Measurements from ENCODE around the gene PSPC1. TPM values are rescaled to one million over a fixed set of nuclear protein-coding genes. Genes with fewer than 3 reads are reported as not detected.
"Not testable (repeated sequence)": the region's sequence is repeated elsewhere in the genome, so short reads cannot be mapped to it uniquely, and the experiment has no call there.

The PSPC1 gene
- total and polyA plus RNA-seq, 8 donors, result 19.2 to 256 (median 79.3) TPM

DNA sequence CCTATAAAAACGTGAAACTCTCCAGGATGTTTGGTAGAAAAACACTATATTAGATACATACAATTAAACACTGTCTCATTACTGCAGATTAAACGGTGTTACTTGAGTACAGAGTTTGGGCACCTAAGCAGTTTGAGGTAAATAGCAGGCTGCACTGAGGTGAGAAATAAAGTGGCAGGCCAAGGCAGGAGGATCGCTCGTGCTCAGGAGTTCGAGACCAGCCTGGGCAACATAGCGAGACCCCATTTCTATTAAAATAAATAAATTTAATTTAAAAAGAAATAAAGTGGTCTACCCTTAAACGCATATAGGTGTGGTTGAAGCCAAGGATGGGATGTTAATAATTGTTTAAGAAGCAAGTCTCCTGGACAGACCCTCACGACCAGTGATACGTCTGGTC is 1.2 kb downstream of the PSPC1 start:
- DNase-seq, result peak in 1 of 2 donors; percentile 10
- Histone ChIP-seq H3K4me1 (peaks cover 6 to 17% (median 13%) of the 10 kb centered on the region in 4 donors), H3K27me3 (no peaks in the 10 kb centered on the region), H3K27ac (peak overlapping the region in 4 of 5 donors; percentile 91 to 97 (median 96)), H3K36me3 (peaks cover 0 to 4% (median 0%) of the 10 kb centered on the region in 4 donors), H3K4me3 (peak overlapping the region; percentile 67 to 91 (median 84)), H3K9me3 (no peaks in the 10 kb centered on the region)
- TF ChIP-seq POLR2AphosphoS5 (IDR thresholded peaks at IDR 0.05) (no peak), POLR2A (IDR thresholded peaks at IDR 0.05) (no peak), EP300 (IDR thresholded peaks at IDR 0.05) (no peak)
- TF ChIP-seq, protein P1, sequence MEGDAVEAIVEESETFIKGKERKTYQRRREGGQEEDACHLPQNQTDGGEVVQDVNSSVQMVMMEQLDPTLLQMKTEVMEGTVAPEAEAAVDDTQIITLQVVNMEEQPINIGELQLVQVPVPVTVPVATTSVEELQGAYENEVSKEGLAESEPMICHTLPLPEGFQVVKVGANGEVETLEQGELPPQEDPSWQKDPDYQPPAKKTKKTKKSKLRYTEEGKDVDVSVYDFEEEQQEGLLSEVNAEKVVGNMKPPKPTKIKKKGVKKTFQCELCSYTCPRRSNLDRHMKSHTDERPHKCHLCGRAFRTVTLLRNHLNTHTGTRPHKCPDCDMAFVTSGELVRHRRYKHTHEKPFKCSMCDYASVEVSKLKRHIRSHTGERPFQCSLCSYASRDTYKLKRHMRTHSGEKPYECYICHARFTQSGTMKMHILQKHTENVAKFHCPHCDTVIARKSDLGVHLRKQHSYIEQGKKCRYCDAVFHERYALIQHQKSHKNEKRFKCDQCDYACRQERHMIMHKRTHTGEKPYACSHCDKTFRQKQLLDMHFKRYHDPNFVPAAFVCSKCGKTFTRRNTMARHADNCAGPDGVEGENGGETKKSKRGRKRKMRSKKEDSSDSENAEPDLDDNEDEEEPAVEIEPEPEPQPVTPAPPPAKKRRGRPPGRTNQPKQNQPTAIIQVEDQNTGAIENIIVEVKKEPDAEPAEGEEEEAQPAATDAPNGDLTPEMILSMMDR (IDR thresholded peaks at IDR 0.05), result no peak
- intact Hi-C loops (cut with DNase I; ENCODE audit: low total_unique reads), result loop anchor here (10.0 kb wide), 1 partner anchor 73 kb away; no protein-coding TSS in a partner anchor
- WGBS, 5 donors, result 7 to 9% (median 9%) methylated on average over 9 of the region's 9 CpGs

DNA sequence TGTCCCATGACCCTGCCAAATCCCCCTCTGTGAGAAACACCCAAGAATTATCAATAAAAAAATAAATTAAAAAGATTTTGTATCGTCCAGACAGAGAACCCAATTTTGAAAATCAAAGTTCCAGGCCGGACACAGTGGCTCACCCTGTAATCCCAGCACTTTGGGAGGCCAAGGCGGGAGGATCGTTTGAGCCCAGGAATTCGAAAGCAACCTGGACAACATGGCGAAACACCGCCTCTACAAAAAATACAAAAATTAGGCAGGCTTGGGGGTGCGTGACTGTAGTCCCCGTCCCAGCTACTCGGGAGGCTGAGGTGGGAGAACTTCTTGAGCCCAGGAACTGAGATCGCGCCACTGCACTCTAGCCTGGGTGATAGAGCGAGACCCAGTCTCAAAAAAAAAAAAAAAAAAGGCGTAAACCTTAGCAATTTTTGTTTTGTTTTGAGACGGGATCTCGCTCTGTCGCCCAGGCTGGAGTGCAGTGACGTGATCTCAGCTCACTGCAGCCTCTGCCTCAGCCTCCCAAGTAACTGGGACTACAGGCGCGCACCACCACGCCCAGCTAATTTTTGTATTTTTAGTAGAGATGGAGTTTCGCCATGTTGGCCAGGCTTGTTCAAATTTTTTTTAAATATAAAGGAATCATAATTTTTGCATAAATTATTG is 1.9 kb downstream of the PSPC1 start:
- peaks cover 6 to 23% (median 17%) of the 10 kb centered on the region in 4 donors for H3K4me1 ChIP-seq
- H3K9me3 ChIP-seq, H3K27me3 ChIP-seq, H3K27ac ChIP-seq, H3K36me3 ChIP-seq: not testable (repeated sequence)
- H3K4me3 ChIP-seq, result peak overlapping the region; percentile 67 to 91 (median 84)
- intact Hi-C loops (cut with DNase I; ENCODE audit: low total_unique reads), result loop anchor here (10.0 kb wide), 1 partner anchor 74 kb away; no protein-coding TSS in a partner anchor
- 87 to 90% (median 89%) methylated on average over 22 of the region's 22 CpGs for WGBS, 5 donors
- peak in 1 of 2 donors; percentile 3 for DNase-seq

DNA sequence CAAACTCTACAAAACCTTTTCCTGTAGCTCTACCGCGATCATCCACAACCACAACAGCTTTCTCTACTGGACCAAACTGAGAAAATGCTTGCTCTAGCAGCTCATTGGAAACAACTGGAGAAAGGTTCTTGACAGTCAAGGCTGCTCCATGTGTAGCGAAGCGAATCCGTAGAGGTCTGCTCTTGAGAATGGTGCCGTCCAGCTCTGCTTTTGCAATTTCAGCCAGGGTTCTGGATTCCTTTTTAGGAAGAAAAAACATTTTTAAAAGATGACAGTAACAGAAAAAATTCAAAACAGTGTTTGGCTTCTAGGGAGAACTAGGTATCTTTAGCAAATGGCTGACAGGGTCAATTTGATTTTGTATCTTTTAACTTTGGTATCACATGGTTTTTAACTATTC is 10.4 kb downstream of the PSPC1 start:
- Histone ChIP-seq H3K27ac (no peak overlapping the region), H3K36me3 (peaks cover 19 to 52% (median 43%) of the 10 kb centered on the region in 4 donors), H3K9me3 (no peaks in the 10 kb centered on the region), H3K4me1 (peaks cover 0 to 66% (median 25%) of the 10 kb centered on the region in 4 donors), H3K4me3 (no peak overlapping the region), H3K27me3 (no peaks in the 10 kb centered on the region)
- intact Hi-C loops (cut with DNase I; ENCODE audit: low total_unique reads), result no loop called here
- DNase-seq, result no peak
- WGBS, 5 donors, result 86 to 95% (median 93%) methylated on average over 6 of the region's 6 CpGs
- TF ChIP-seq POLR2A (IDR thresholded peaks at IDR 0.05) (no peak), POLR2AphosphoS5 (IDR thresholded peaks at IDR 0.05) (no peak), EP300 (IDR thresholded peaks at IDR 0.05) (no peak)
- TF ChIP-seq, protein P1 (IDR thresholded peaks at IDR 0.05), result no peak

DNA sequence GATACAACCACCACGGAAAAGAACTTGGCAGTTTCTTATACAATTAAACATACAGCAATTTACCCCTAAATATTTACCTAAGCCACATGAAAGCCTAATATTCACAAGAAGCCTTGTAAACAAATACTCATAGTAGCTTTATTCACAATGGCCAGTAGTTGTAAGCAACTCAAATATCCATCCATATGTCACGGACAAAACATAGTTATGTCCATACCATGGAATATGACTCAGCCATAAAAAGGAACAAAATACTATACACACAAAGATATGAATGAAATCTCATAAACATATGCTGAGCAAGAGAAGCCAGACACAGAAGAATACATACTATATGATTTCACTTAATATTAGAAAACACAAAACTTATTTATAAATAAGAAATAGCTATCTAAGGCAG is 12.9 kb downstream of the PSPC1 start:
- Histone ChIP-seq H3K27ac (no peak overlapping the region), H3K4me3 (no peak overlapping the region), H3K4me1 (peaks cover 0 to 65% (median 28%) of the 10 kb centered on the region in 4 donors), H3K36me3 (peaks cover 19 to 51% (median 44%) of the 10 kb centered on the region in 4 donors), H3K9me3 (no peaks in the 10 kb centered on the region), H3K27me3 (no peaks in the 10 kb centered on the region)
- no peak for DNase-seq
- intact Hi-C loops (cut with DNase I; ENCODE audit: low total_unique reads), result no loop called here
- TF ChIP-seq POLR2AphosphoS5 (IDR thresholded peaks at IDR 0.05), result no peak
- 69 to 80% (median 79%) methylated on average over 2 of the region's 2 CpGs for WGBS, 5 donors

DNA sequence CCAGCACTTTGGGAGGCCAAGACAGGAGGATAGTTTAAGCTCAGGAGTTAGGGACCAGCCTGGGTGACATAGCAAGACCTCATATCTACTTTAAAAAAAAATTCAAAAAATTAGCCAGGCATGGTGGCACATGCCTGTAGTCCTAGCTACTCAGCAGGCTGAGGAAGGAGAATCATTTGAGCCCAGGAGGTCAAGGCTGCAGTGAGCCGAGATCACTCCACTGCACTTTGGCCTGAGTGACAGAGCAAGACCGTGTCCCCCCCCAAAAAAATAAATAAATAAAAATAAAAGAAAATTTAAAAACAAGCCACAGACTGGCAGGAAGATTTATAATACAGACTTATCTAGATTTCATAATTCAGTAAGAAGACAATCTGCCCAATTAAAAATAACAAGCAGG is 14.8 kb downstream of the PSPC1 start:
- WGBS, 5 donors, result 83 to 97% (median 87%) methylated on average over 2 of the region's 2 CpGs
- no peak for TF ChIP-seq EP300 (IDR thresholded peaks at IDR 0.05)
- TF ChIP-seq, protein P1 (IDR thresholded peaks at IDR 0.05), result no peak
- TF ChIP-seq POLR2A (IDR thresholded peaks at IDR 0.05), result no peak
- no peak for TF ChIP-seq POLR2AphosphoS5 (IDR thresholded peaks at IDR 0.05)
- intact Hi-C loops (cut with DNase I; ENCODE audit: low total_unique reads), result no loop called here
- Histone ChIP-seq H3K4me3 (no peak overlapping the region), H3K4me1 (peaks cover 0 to 62% (median 25%) of the 10 kb centered on the region in 4 donors), H3K9me3 (no peaks in the 10 kb centered on the region), H3K27me3 (no peaks in the 10 kb centered on the region), H3K36me3 (peaks cover 19 to 63% (median 53%) of the 10 kb centered on the region in 4 donors), H3K27ac (no peak overlapping the region)
- DNase-seq, result no peak

Measured in stomach (tissue), 9 donors.